ENCODE data around the gene RNF223. TPM values are rescaled to one million over a fixed set of nuclear protein-coding genes. Genes with fewer than 3 reads are reported as not detected.
"Not testable (repeated sequence)": the region's sequence is repeated elsewhere in the genome, so short reads cannot be mapped to it uniquely, and the experiment has no call there.

Gene RNF223
- total RNA-seq, 4 donors from 2014 or later, result not detected

DNA sequence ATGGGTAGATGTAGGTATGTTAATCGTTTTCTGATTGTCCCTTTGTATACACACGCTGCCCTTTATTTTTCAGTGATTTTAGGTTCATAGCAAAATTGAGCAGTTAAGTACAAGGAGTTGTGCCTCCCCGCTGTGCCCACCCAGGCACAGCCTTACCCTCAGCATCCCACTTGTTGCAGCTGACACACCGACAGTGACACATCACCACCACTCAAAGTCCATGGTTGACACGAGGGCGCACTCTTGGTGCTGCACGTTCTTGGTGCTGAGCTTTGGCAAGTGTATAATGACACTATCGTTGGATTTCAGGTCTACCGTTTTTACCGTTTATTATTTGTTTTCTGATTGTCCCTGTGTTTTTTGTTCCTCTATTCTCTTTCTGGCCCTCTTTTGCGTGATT, 26.2 kb upstream of the RNF223 start:
- Histone ChIP-seq H3K36me3 (no peaks in the 10 kb centered on the region), H3K27me3 (no peaks in the 10 kb centered on the region), H3K4me3 (replicated peaks in 1 of 3) (no peak overlapping the region), H3K27ac (no peak overlapping the region), H3K4me1 (no peaks in the 10 kb centered on the region), H3K9me3 (no peaks in the 10 kb centered on the region)
- intact Hi-C loops (cut with DNase I), result no loop called here
- DNase-seq, result no peak
- TF ChIP-seq POLR2A (IDR thresholded peaks at IDR 0.05), result no peak
- TF ChIP-seq, protein P1, sequence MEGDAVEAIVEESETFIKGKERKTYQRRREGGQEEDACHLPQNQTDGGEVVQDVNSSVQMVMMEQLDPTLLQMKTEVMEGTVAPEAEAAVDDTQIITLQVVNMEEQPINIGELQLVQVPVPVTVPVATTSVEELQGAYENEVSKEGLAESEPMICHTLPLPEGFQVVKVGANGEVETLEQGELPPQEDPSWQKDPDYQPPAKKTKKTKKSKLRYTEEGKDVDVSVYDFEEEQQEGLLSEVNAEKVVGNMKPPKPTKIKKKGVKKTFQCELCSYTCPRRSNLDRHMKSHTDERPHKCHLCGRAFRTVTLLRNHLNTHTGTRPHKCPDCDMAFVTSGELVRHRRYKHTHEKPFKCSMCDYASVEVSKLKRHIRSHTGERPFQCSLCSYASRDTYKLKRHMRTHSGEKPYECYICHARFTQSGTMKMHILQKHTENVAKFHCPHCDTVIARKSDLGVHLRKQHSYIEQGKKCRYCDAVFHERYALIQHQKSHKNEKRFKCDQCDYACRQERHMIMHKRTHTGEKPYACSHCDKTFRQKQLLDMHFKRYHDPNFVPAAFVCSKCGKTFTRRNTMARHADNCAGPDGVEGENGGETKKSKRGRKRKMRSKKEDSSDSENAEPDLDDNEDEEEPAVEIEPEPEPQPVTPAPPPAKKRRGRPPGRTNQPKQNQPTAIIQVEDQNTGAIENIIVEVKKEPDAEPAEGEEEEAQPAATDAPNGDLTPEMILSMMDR (IDR thresholded peaks at IDR 0.05), result no peak
- 91 to 97% methylated on average over 11 of the region's 11 CpGs for WGBS, 2 donors

DNA sequence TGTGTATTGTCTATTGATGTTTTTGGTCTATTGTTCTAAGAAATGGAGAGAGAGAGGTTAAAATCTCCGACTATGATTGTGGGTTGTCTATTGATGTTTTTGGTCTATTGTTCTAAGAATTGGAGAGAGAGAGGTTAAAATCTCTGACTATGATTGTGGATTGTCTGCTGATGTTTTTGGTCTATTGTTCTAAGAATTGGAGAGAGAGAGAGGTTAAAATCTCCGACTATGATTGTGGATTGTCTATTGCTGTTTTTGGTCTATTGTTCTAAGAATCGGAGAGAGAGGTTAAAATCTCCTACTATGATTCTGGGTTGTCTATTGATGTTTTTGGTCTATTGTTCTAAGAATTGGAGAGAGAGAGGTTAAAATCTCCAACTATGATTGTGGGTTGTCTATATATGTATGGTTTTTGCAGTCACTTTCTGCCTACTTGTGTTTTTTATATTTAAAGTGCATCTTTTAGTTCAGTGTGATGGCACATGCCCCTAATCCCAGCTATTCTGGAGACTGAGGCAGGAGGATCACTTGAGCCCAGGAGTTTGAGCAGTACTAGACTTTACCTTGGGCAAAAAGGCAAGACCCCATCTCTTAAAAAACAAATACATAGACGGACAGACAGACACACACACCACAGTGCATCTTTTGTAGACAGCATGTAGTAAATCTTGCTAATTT, 25.5 kb upstream of the RNF223 start:
- DNase-seq, result no peak
- intact Hi-C loops (cut with DNase I), result no loop called here
- H3K4me1 ChIP-seq, result no peaks in the 10 kb centered on the region
- no peak overlapping the region for H3K27ac ChIP-seq
- 79 to 89% methylated on average over 4 of the region's 4 CpGs for WGBS, 2 donors
- H3K4me3 ChIP-seq (replicated peaks in 1 of 3), result no peak overlapping the region
- H3K9me3 ChIP-seq, result no peaks in the 10 kb centered on the region
- no peaks in the 10 kb centered on the region for H3K36me3 ChIP-seq
- no peaks in the 10 kb centered on the region for H3K27me3 ChIP-seq
- no peak for TF ChIP-seq POLR2A (IDR thresholded peaks at IDR 0.05)
- TF ChIP-seq, protein P1 (IDR thresholded peaks at IDR 0.05), result no peak

DNA sequence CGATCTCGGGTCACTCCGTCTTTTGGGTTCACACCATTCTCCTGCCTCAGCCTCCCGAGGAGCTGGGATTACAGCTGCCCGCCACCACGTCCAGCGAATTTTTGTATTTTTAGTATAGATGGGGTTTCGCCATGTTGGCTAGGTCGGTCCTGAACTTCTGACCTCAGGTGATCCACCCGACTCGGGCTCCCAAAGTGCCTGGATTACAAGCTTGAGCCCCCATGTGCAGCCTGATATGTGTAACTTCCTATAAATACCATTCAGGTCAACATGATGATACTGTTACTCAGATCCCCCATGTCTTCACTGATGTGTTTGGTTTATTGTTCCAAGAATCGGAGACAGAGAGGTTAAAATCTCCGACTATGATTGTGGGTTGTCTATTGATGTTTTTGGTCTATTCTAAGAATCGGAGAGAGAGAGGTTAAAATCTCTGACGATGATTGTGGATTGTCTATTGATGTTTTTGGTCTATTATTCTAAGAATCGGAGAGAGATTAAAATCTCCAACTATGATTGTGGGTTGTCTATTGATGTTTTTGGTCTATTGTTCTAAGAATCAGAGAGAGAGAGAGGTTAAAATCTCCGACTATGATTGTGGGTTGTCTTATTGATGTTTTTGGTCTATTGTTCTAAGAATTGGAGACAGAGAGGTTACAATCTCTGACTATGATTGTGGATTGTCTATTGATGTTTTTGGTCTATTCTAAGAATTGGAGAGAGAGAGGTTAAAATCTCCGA, 24.7 kb upstream of the RNF223 start:
- TF ChIP-seq POLR2A (IDR thresholded peaks at IDR 0.05), result no peak
- TF ChIP-seq, protein P1 (IDR thresholded peaks at IDR 0.05), result no peak
- 88 to 95% methylated on average over 18 of the region's 18 CpGs for WGBS, 2 donors
- no peak for DNase-seq
- intact Hi-C loops (cut with DNase I), result no loop called here
- Histone ChIP-seq H3K27me3 (no peaks in the 10 kb centered on the region), H3K27ac (no peak overlapping the region), H3K4me3 (replicated peaks in 1 of 3) (no peak overlapping the region), H3K4me1 (no peaks in the 10 kb centered on the region), H3K9me3 (no peaks in the 10 kb centered on the region), H3K36me3 (no peaks in the 10 kb centered on the region)

DNA sequence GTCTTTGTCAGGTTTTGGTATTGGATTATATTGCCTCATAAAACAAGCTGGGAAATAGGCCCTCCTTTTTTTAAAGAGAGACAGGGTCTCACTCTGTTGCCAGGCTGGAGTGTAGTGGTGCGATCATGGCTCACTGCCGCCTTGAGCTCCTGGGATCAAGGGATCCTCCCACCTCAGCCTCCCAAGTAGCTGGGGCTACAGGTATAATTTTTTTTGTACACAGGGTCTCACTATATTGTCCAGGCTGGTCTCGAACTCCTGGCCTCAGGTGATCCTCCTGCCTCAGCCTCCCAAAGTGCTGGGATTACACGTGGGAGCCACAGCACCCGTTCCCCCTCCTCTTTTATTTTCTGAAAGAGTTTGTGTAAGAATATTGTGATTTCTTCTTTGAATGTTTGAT, 22.0 kb upstream of the RNF223 start:
- H3K36me3 ChIP-seq; intact Hi-C loops (cut with DNase I); H3K9me3 ChIP-seq; H3K27ac ChIP-seq; H3K4me3 ChIP-seq (replicated peaks in 1 of 3); H3K27me3 ChIP-seq; DNase-seq; H3K4me1 ChIP-seq: not testable (repeated sequence)
- 93 to 95% methylated on average over 5 of the region's 5 CpGs for WGBS, 2 donors

DNA sequence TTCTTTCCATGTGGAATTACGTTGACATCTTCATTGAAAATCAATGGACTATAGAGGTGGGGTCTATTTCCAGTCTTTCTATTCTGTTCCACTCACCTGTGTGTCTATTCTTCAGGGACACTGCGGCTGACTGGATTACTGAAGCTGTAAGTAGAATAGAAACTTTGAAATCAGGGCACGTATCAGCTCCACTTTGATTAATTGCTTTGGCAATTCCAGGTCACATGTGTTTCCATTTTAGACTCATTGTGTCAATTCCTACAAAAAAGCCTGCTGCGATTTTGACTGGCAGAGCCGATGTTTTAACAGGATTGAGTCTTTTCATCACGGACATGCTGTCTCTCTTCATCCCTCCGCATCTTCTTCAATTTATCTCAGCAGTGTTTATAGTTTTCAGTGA, 20.9 kb upstream of the RNF223 start:
- 91 to 92% methylated on average over 7 of the region's 7 CpGs for WGBS, 2 donors
- Histone ChIP-seq H3K9me3 (no peaks in the 10 kb centered on the region), H3K27ac (no peak overlapping the region), H3K36me3 (no peaks in the 10 kb centered on the region), H3K4me3 (replicated peaks in 1 of 3) (no peak overlapping the region), H3K4me1 (no peaks in the 10 kb centered on the region), H3K27me3 (no peaks in the 10 kb centered on the region)
- TF ChIP-seq, protein P1 (IDR thresholded peaks at IDR 0.05), result no peak
- no peak for TF ChIP-seq POLR2A (IDR thresholded peaks at IDR 0.05)
- intact Hi-C loops (cut with DNase I), result no loop called here
- DNase-seq, result no peak

All from thyroid gland (tissue), 4 donors.